ENCODE data around the gene IFIT1. TPM values are rescaled to one million over a fixed set of nuclear protein-coding genes. Genes with fewer than 3 reads are reported as not detected.

Gene IFIT1
- polyA plus RNA-seq, 1 donor from 2014 or later = not detected

DNA sequence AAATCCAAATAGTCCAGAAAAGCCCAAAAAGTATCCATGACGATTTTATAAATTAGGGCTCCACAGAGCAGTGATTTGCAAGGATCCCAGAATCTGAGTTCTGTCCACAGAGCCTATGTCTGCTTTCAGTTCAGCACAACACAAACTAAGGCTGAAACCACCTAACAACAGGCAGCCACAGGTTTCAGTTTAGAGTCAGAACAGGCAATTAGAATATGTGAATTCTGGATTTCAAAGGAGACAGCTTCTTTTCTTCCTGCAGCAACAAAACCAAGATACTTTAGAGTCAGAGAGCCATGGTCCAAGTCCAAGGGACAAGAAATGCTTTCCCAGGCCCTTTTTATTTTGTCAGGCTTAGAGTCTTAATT lies 41.0 kb upstream of the IFIT1 start:
- Histone ChIP-seq H3K9ac (ENCODE audit: low read length) (no peak overlapping the region), H3K9me2 (ENCODE audit: insufficient read depth, low read length) (no peaks in the 10 kb centered on the region), H3K27ac (ENCODE audit: low read length) (no peak overlapping the region), H3K4me3 (ENCODE audit: low read length) (no peak overlapping the region), H3K36me3 (ENCODE audit: insufficient read depth, low read length) (no peaks in the 10 kb centered on the region), H3K9me3 (ENCODE audit: low read length) (no peaks in the 10 kb centered on the region), H3K79me2 (replicated peaks; ENCODE audit: insufficient read depth, low read length) (no peaks in the 10 kb centered on the region), H3K4me2 (ENCODE audit: low read length) (no peak overlapping the region), H3F3A (ENCODE audit: insufficient read depth, low read length, poor library complexity, severe bottlenecking) (no peaks in the 10 kb centered on the region), H4K20me1 (ENCODE audit: insufficient read depth) (no peaks in the 10 kb centered on the region), H2AFZ (ENCODE audit: low read depth, low read length) (no peak overlapping the region), H3K27me3 (ENCODE audit: insufficient read depth, low read depth, low read length) (no peaks in the 10 kb centered on the region)
- TF ChIP-seq EP300 (conservative IDR thresholded peaks at IDR 0.05; ENCODE audit: poor library complexity, severe bottlenecking) (no peak), RAD21 (conservative IDR thresholded peaks at IDR 0.05) (no peak), TAF1 (IDR thresholded peaks at IDR 0.05; ENCODE audit: low read depth) (no peak), MXI1 (conservative IDR thresholded peaks at IDR 0.05; ENCODE audit: poor library complexity, severe bottlenecking) (no peak), EZH2 (IDR thresholded peaks at IDR 0.05; ENCODE audit: borderline replicate concordance, insufficient read depth, low read length, poor library complexity, severe bottlenecking) (no peak), POLR2AphosphoS5 (IDR thresholded peaks at IDR 0.05) (no peak)
- TF ChIP-seq, protein P1, sequence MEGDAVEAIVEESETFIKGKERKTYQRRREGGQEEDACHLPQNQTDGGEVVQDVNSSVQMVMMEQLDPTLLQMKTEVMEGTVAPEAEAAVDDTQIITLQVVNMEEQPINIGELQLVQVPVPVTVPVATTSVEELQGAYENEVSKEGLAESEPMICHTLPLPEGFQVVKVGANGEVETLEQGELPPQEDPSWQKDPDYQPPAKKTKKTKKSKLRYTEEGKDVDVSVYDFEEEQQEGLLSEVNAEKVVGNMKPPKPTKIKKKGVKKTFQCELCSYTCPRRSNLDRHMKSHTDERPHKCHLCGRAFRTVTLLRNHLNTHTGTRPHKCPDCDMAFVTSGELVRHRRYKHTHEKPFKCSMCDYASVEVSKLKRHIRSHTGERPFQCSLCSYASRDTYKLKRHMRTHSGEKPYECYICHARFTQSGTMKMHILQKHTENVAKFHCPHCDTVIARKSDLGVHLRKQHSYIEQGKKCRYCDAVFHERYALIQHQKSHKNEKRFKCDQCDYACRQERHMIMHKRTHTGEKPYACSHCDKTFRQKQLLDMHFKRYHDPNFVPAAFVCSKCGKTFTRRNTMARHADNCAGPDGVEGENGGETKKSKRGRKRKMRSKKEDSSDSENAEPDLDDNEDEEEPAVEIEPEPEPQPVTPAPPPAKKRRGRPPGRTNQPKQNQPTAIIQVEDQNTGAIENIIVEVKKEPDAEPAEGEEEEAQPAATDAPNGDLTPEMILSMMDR (IDR thresholded peaks at IDR 0.05; ENCODE audit: poor library complexity, severe bottlenecking) = no peak

- no peak overlapping the region for H3K4me3 ChIP-seq (ENCODE audit: low read length)
- no peaks in the 10 kb centered on the region for H3K79me2 ChIP-seq (replicated peaks; ENCODE audit: insufficient read depth, low read length)
- H4K20me1 ChIP-seq (ENCODE audit: insufficient read depth) = no peaks in the 10 kb centered on the region
- H3K4me2 ChIP-seq (ENCODE audit: low read length) = no peak overlapping the region
- H3K9ac ChIP-seq (ENCODE audit: low read length) = no peak overlapping the region
- H2AFZ ChIP-seq (ENCODE audit: low read depth, low read length) = no peak overlapping the region
- H3K27me3 ChIP-seq (ENCODE audit: insufficient read depth, low read depth, low read length) = no peaks in the 10 kb centered on the region
- no peaks in the 10 kb centered on the region for H3K9me2 ChIP-seq (ENCODE audit: insufficient read depth, low read length)
- no peaks in the 10 kb centered on the region for H3K36me3 ChIP-seq (ENCODE audit: insufficient read depth, low read length)
- H3F3A ChIP-seq (ENCODE audit: insufficient read depth, low read length, poor library complexity, severe bottlenecking) = no peaks in the 10 kb centered on the region
- no peaks in the 10 kb centered on the region for H3K9me3 ChIP-seq (ENCODE audit: low read length)
- TF ChIP-seq SMC3 (conservative IDR thresholded peaks at IDR 0.05; ENCODE audit: poor library complexity) (no peak), EZH2 (IDR thresholded peaks at IDR 0.05; ENCODE audit: borderline replicate concordance, insufficient read depth, low read length, poor library complexity, severe bottlenecking) (no peak), TAF1 (IDR thresholded peaks at IDR 0.05; ENCODE audit: low read depth) (no peak), EP300 (conservative IDR thresholded peaks at IDR 0.05; ENCODE audit: poor library complexity, severe bottlenecking) (no peak), POLR2AphosphoS5 (IDR thresholded peaks at IDR 0.05) (no peak), RAD21 (conservative IDR thresholded peaks at IDR 0.05) (no peak), MXI1 (conservative IDR thresholded peaks at IDR 0.05; ENCODE audit: poor library complexity, severe bottlenecking) (no peak)
- TF ChIP-seq, protein P1 (IDR thresholded peaks at IDR 0.05; ENCODE audit: poor library complexity, severe bottlenecking) = no peak
- TF ChIP-seq, protein P2, sequence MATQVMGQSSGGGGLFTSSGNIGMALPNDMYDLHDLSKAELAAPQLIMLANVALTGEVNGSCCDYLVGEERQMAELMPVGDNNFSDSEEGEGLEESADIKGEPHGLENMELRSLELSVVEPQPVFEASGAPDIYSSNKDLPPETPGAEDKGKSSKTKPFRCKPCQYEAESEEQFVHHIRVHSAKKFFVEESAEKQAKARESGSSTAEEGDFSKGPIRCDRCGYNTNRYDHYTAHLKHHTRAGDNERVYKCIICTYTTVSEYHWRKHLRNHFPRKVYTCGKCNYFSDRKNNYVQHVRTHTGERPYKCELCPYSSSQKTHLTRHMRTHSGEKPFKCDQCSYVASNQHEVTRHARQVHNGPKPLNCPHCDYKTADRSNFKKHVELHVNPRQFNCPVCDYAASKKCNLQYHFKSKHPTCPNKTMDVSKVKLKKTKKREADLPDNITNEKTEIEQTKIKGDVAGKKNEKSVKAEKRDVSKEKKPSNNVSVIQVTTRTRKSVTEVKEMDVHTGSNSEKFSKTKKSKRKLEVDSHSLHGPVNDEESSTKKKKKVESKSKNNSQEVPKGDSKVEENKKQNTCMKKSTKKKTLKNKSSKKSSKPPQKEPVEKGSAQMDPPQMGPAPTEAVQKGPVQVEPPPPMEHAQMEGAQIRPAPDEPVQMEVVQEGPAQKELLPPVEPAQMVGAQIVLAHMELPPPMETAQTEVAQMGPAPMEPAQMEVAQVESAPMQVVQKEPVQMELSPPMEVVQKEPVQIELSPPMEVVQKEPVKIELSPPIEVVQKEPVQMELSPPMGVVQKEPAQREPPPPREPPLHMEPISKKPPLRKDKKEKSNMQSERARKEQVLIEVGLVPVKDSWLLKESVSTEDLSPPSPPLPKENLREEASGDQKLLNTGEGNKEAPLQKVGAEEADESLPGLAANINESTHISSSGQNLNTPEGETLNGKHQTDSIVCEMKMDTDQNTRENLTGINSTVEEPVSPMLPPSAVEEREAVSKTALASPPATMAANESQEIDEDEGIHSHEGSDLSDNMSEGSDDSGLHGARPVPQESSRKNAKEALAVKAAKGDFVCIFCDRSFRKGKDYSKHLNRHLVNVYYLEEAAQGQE (IDR thresholded peaks at IDR 0.05; ENCODE audit: borderline replicate concordance) = no peak
- no peak overlapping the region for H3K27ac ChIP-seq (ENCODE audit: low read length)
These were observed 40.4 kb upstream of the IFIT1 start for GRCh38 chr10:89351780-89352597.

All from neural cell (in vitro differentiated cells).